PC-9 (cell line): Measurements from ENCODE around the gene RAD52. TPM values are rescaled to one million over a fixed set of nuclear protein-coding genes. Genes with fewer than 3 reads are reported as not detected.

Experiments used
- BruUV-seq: library from RNA; stranded (reverse); fragments of 400-500 nt; replicated peaks from 2 replicates; lab custom pipeline; 2021; lab: Mats Ljungman, UMichigan
- CTCF ChIA-PET: fragments of 300-600 bp; sonication (Branson Sonifier 250); formaldehyde crosslinking; loops from one replicate; lab custom pipeline; 2022; ENCODE audit warnings: antibody characterized with exemption; lab: Charles Lee
- POLR2A ChIA-PET: fragments of 300-600 bp; sonication (Branson Sonifier 250); formaldehyde crosslinking; loops from one replicate; lab custom pipeline; 2022; ENCODE audit warnings: antibody characterized with exemption; ENCODE audit not compliant: unreplicated experiment; lab: Charles Lee
- DNase-seq, 2 experiments: peaks; one replicate each; pipeline versions ENCODE4 v3.0.0 to v3.0.0-alpha.2; 2015 to 2022; ENCODE audit warnings: mixed read lengths in 1 of 2
- H2AFZ ChIP-seq: fragments of 200-600 bp; sonication (generic); 2 replicates; pipeline ENCODE4 v1.8.1; 2017; ENCODE audit warnings: antibody characterized with exemption
- H3F3A ChIP-seq: fragments of 200-600 bp; sonication (generic); 2 replicates; pipeline ENCODE4 v1.8.1; 2017; ENCODE audit warnings: antibody characterized with exemption, mild to moderate bottlenecking, low read depth; ENCODE audit not compliant: insufficient read depth
- H3K27ac ChIP-seq: fragments of 200-600 bp; sonication (generic); 2 replicates; pipeline ENCODE4 v1.6.1; 2016; ENCODE audit warnings: mixed run types
- H3K27me3 ChIP-seq: fragments of 200-600 bp; sonication (generic); 2 replicates; pipeline ENCODE4 v1.6.1; 2016; ENCODE audit warnings: low read depth, mixed run types; ENCODE audit not compliant: insufficient read depth
- H3K36me3 ChIP-seq: fragments of 200-600 bp; sonication (generic); 2 replicates; pipeline ENCODE4 v1.6.1; 2016; ENCODE audit warnings: low read depth, mixed run types
- H3K4me1 ChIP-seq: fragments of 200-600 bp; sonication (generic); replicated peaks from 2 replicates; pipeline ENCODE4 v1.6.1; 2016; ENCODE audit warnings: mixed run types; ENCODE audit not compliant: insufficient read depth
- H3K4me2 ChIP-seq: fragments of 200-600 bp; sonication (generic); 2 replicates; pipeline ENCODE4 v1.6.1; 2017; ENCODE audit warnings: mixed run types
- H3K4me3 ChIP-seq: fragments of 200-600 bp; sonication (generic); 2 replicates; pipeline ENCODE4 v1.6.1; 2016; ENCODE audit warnings: mixed run types
- H3K79me2 ChIP-seq: fragments of 200-600 bp; sonication (generic); 2 replicates; pipeline ENCODE4 v1.6.1; 2017; ENCODE audit warnings: low read depth, mixed run types
- H3K9me2 ChIP-seq: fragments of 200-600 bp; sonication (generic); 2 replicates; pipeline ENCODE4 v1.8.1; 2017; ENCODE audit warnings: mild to moderate bottlenecking; ENCODE audit not compliant: insufficient read depth
- H3K9me3 ChIP-seq: fragments of 200-600 bp; sonication (generic); 2 replicates; pipeline ENCODE4 v1.8.1; 2016; ENCODE audit warnings: low read depth; ENCODE audit not compliant: insufficient read depth
- H4K20me1 ChIP-seq: fragments of 200-600 bp; sonication (generic); 2 replicates; pipeline ENCODE4 v1.8.1; 2017; ENCODE audit not compliant: insufficient read depth
- EZH2 ChIP-seq: fragments of 200-600 bp; sonication (generic); IDR thresholded peaks from 2 replicates; pipeline ENCODE4 v1.8.0; 2017; ENCODE audit warnings: antibody characterized with exemption, low read depth
- intact Hi-C: fragments of 100-400 bp; cut with micrococcal nuclease; formaldehyde crosslinking; loops from one replicate; pipeline ENCODE4 v1.10.0; 2022; ENCODE audit not compliant: unreplicated experiment
- total RNA-seq: library from RNA; stranded (reverse); gene quantifications from 2 replicates; pipeline ENCODE4 v1.2.3, GENCODE V29; 2021
- TF ChIP-seq, protein P1 (sequence below): fragments of 200-600 bp; sonication (generic); conservative IDR thresholded peaks from 2 replicates; pipeline ENCODE4 v1.6.1; 2017; ENCODE audit warnings: mixed run types, antibody characterized with exemption, mild to moderate bottlenecking, moderate library complexity

Gene RAD52
- total RNA-seq, 1 experiment from 2014 or later: 25.0 TPM

- Histone ChIP-seq H3K4me1 (no peaks in the 10 kb centered on the region), H2AFZ (no peak overlapping the region), H3K9me2 (no peaks in the 10 kb centered on the region), H3F3A (no peaks in the 10 kb centered on the region; the same call in 1 of the 2 replicates), H3K4me2 (no peak overlapping the region), H3K79me2 (no peaks in the 10 kb centered on the region), H3K27me3 (no peaks in the 10 kb centered on the region), H4K20me1 (no peaks in the 10 kb centered on the region), H3K4me3 (no peak overlapping the region), H3K27ac (no peak overlapping the region), H3K36me3 (peaks cover 69% of the 10 kb centered on the region), H3K9me3 (no peaks in the 10 kb centered on the region)
- no peak for DNase-seq
- TF ChIP-seq EZH2: no peak
- TF ChIP-seq, protein P1, sequence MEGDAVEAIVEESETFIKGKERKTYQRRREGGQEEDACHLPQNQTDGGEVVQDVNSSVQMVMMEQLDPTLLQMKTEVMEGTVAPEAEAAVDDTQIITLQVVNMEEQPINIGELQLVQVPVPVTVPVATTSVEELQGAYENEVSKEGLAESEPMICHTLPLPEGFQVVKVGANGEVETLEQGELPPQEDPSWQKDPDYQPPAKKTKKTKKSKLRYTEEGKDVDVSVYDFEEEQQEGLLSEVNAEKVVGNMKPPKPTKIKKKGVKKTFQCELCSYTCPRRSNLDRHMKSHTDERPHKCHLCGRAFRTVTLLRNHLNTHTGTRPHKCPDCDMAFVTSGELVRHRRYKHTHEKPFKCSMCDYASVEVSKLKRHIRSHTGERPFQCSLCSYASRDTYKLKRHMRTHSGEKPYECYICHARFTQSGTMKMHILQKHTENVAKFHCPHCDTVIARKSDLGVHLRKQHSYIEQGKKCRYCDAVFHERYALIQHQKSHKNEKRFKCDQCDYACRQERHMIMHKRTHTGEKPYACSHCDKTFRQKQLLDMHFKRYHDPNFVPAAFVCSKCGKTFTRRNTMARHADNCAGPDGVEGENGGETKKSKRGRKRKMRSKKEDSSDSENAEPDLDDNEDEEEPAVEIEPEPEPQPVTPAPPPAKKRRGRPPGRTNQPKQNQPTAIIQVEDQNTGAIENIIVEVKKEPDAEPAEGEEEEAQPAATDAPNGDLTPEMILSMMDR: no peak
- intact Hi-C loops: no loop called here
- POLR2A ChIA-PET: no interaction called here
- no TSS peak for BruUV-seq
- CTCF ChIA-PET: no interaction called here
Observed at GRCh38 chr12:884746-885414, 64.6 kb downstream of the RAD52 start.

- DNase-seq: no peak
- Histone ChIP-seq H3F3A (peaks cover 4% of the 10 kb centered on the region; the same call in 1 of the 2 replicates), H3K4me3 (no peak overlapping the region), H3K36me3 (peaks cover 49% of the 10 kb centered on the region), H3K4me1 (no peaks in the 10 kb centered on the region), H3K79me2 (no peaks in the 10 kb centered on the region), H3K27ac (no peak overlapping the region), H4K20me1 (peaks cover 3% of the 10 kb centered on the region; the same call in 1 of the 2 replicates), H2AFZ (no peak overlapping the region), H3K4me2 (no peak overlapping the region), H3K9me3 (no peaks in the 10 kb centered on the region), H3K27me3 (no peaks in the 10 kb centered on the region), H3K9me2 (no peaks in the 10 kb centered on the region)
- intact Hi-C loops: no loop called here
- ChIA-PET POLR2A (no interaction called here), CTCF (no interaction called here)
- no TSS peak for BruUV-seq
- no peak for TF ChIP-seq EZH2
- TF ChIP-seq, protein P1: no peak
Observed at GRCh38 chr12:880656-881055, 68.8 kb downstream of the RAD52 start.

DNA sequence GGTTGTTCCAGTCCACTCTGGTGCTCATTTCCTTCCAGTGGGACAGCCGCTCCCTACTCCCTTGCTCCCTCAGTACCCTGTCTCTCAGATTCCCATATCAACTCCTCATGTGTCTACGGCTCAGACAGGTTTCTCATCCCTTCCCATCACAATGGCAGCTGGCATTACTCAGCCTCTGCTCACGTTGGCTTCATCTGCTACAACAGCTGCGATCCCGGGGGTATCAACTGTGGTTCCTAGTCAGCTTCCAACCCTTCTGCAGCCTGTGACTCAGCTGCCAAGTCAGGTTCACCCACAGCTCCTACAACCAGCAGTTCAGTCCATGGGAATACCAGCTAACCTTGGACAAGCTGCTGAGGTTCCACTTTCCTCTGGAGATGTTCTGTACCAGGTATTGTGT is 69.9 kb downstream of the RAD52 start:
- intact Hi-C loops: no loop called here
- CTCF ChIA-PET: no interaction called here
- H4K20me1 ChIP-seq: peaks cover 3% of the 10 kb centered on the region; the same call in 1 of the 2 replicates
- POLR2A ChIA-PET: no interaction called here
- H3K27me3 ChIP-seq: no peaks in the 10 kb centered on the region
- H3K36me3 ChIP-seq: peaks cover 45% of the 10 kb centered on the region
- no peak for DNase-seq
- no peak for TF ChIP-seq EZH2
- TF ChIP-seq, protein P1: no peak
- BruUV-seq: no TSS peak
- no peak overlapping the region for H2AFZ ChIP-seq
- H3F3A ChIP-seq: peaks cover 4% of the 10 kb centered on the region; the same call in 1 of the 2 replicates
- H3K4me2 ChIP-seq: no peak overlapping the region
- H3K9me3 ChIP-seq: no peaks in the 10 kb centered on the region
- H3K4me1 ChIP-seq: no peaks in the 10 kb centered on the region
- no peak overlapping the region for H3K27ac ChIP-seq
- H3K79me2 ChIP-seq: no peaks in the 10 kb centered on the region
- H3K9me2 ChIP-seq: no peaks in the 10 kb centered on the region
- H3K4me3 ChIP-seq: no peak overlapping the region
